Measurements from ENCODE around the gene PDE10A. TPM values are rescaled to one million over a fixed set of nuclear protein-coding genes. Genes with fewer than 3 reads are reported as not detected.

The PDE10A gene
- total RNA-seq, 1 donor from 2014 or later = 15.8 TPM

- DNase-seq (ENCODE audit: low read depth) = no peak
Measured at GRCh38 chr6:165426892-165427291, 236.1 kb downstream of the PDE10A start.

DNA sequence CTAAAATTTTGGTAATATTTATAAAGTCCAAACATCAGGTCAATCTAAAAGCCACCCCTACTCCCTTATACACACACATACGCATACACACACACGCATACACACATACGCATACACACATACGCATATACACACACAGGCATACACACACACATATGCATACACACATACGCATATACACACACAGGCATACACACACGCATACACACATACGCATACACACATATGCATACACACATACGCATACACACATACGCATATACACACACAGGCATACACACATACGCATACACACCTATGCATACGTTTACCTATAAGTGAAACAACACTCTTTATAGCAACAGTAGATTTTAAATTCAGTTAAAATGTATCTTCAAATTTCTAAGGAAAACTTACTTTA, 240.8 kb downstream of the PDE10A start:
- DNase-seq (ENCODE audit: low read depth) = no peak

DNA sequence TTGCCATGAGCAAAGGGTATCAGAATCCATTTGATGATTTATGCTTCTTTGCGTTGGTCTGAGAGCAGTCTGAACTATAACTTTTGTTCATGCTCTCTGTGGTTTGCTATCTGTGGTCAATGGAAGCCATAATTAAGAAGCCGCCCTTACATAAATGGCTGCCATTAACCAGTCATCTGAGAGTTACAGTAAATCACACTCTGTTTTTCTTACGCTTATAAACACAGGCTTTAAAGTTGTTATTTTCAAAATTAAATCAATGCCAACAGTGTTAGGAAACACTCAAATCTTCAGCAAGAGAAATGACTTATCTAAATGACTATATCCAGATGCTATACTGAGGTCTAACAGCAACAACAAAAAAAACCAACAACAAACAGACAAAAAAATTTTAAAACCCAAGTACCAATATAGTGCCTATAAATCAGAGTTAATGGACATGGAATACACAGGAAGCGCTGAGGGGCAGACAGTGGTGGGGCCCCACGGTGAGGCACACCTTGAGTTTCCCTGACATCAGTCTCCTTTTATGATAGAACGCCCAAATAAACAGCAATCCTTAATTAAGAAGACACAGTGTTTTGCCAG, 245.7 kb downstream of the PDE10A start:
- no peak for DNase-seq (ENCODE audit: low read depth)

DNA sequence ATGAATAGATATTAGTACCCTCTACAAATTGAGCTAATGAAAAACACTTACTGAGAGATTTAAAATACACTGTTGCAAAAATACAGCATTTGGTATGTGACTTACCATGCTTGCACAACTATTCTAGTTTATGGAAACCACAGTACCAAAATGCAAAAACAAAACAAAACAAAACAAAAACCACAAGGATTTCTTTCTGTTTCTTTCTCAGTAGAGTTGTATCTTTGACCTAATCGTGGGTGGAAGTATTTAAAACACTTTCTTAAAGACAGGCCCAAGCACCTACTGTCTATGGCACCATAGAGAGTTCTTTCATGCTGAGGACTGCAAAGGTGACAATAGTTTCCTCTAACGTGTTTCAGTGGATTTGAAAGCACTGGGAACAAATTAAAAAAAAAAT, 258.3 kb downstream of the PDE10A start:
- DNase-seq (ENCODE audit: low read depth) = peak; percentile 26

DNA sequence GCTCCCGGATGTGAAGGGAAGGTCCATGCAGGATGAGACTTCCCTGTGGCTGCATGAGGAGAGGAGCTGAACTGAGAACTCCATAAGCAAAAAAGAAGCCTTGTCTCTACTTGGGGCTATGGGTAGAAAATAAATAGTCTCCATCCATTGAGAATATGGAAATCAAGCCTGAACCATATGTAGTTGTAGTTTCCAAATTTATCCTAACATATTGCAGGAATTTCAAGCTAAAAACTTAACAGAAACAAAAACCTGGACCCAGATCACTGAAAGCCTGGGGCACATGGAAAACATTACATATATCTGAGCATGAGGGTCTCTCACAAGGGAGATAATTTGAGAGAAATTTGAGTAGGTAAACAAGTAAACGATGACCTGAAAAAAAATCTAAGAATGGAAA, 258.7 kb downstream of the PDE10A start:
- DNase-seq (ENCODE audit: low read depth) = no peak

- DNase-seq (ENCODE audit: low read depth) = no peak
Measured at GRCh38 chr6:165403006-165403595, 259.9 kb downstream of the PDE10A start.

- DNase-seq (ENCODE audit: low read depth) = no peak
Measured at GRCh38 chr6:165401092-165401491, 261.9 kb downstream of the PDE10A start.

GRCh38 chr6:165390475-165390874, 272.6 kb downstream of the PDE10A start:
- DNase-seq (ENCODE audit: low read depth) = no peak

GRCh38 chr6:165389534-165389933, 273.5 kb downstream of the PDE10A start:
- DNase-seq (ENCODE audit: low read depth) = no peak

- no peak for DNase-seq (ENCODE audit: low read depth)
Measured at GRCh38 chr6:165383323-165383722, 279.7 kb downstream of the PDE10A start.

DNA sequence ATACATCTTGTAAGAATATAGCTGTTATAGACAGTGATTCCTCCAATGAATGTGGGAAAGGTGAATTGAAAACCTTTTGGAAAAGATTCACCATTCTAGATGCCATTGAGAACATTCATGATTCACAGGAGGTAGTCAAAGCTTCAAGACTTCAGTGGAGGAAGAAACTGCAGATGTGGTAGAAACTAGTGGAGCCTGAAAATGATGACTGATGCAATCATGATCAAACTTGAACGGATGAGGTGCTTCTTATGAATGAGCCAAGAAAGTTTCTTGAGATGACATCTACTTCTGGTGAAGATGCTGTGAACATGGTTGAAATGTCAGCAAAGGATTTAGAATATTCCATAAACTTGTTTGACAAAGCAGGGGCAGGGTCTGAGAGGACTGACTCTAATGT, 286.9 kb downstream of the PDE10A start:
- DNase-seq (ENCODE audit: low read depth) = no peak

GRCh38 chr6:165365371-165365770, 297.7 kb downstream of the PDE10A start:
- no peak for DNase-seq (ENCODE audit: low read depth)

DNA sequence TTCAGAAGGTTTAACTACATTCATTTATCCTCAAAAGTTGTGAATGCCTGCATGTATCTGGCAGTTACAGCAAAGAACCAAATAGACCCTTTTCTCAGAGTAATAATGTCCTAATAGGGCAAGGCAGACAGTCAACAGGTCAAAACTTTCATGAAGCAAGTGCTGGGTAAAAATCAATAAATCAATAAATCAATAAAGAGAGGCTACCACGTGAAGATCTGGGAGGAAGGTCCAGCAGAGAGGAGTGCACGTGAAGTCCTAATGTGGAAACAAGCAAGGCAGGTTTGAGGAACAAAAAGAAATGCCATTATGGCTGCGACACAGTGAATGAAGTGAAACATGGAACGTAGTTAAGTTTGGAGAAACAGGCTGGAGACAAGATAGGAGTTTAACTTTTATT, 317.3 kb downstream of the PDE10A start:
- no peak for DNase-seq (ENCODE audit: low read depth)

GRCh38 chr6:165340532-165340931, 322.5 kb downstream of the PDE10A start:
- DNase-seq (ENCODE audit: low read depth) = no peak

DNA sequence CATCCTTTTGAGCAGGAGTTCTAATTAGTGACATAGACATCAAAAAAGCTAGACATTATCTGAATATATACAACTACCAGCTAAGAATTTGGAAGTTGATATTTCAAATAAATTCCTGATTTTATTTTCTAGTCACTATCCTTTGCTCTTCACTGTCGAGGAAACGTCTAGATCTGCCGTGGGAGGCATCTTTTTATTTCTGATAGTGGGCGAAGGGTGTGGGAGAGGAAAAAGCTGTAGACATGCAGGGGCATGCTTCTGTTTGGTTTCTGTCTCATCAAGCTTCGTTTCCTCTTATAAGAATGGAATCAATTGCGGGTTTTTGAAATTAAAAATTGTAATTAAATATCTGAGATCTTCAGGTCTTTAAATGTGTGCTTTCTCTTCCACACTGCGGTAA, 337.4 kb downstream of the PDE10A start:
- no peak for DNase-seq (ENCODE audit: low read depth)

GRCh38 chr6:165321555-165322145, 341.4 kb downstream of the PDE10A start:
- no peak for DNase-seq (ENCODE audit: low read depth)

- no peak for DNase-seq (ENCODE audit: low read depth)
Measured at GRCh38 chr6:165321150-165321549, 341.9 kb downstream of the PDE10A start.

GRCh38 chr6:165317723-165318122, 345.3 kb downstream of the PDE10A start:
- DNase-seq (ENCODE audit: low read depth) = no peak

GRCh38 chr6:165308926-165309731, 353.9 kb downstream of the PDE10A start, which contains the start of gene C6orf118:
C6orf118 (minus strand) TSS chr6:165309605; CDS start chr6:165309586, 19 bp downstream.
- peak; percentile 91 for DNase-seq (ENCODE audit: low read depth)

DNA sequence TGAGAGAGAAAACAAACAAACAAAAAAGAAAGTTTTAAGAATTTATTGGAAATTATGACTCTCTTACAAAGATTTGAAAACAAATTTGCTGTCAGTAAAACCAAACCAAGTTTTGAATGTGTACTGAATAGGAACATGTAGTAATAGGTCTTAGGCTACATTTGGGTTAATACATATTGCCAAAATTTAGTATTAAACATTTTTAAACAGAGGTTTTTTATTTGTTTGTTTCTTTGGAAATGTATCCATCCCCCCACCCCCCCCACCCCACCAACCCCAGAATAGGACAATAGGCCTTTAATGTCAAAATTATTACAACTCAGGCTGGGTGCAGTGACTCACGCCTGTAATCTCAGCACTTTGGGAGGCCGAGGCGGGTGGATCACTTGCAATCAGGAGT, 356.1 kb downstream of the PDE10A start:
- DNase-seq (ENCODE audit: low read depth) = no peak

- DNase-seq (ENCODE audit: low read depth) = no peak
Measured at GRCh38 chr6:165301372-165302246, 361.4 kb downstream of the PDE10A start.

Measured in myocyte (in vitro differentiated cells).